ENCODE results near the gene LRWD1.

Gene LRWD1

GRCh38 chr7:102439963-102440795, 24.6 kb upstream of the LRWD1 start:
- no peak for TF ChIP-seq ZNF624 (tag by site-specific recombination; IDR thresholded peaks at IDR 0.05)
- peak; percentile 53; the same call in 1 of the 2 replicates for TF ChIP-seq ZIC2 (tag by site-specific recombination; IDR thresholded peaks at IDR 0.05)
- no peak for TF ChIP-seq ZNF394 (tag by site-specific recombination; IDR thresholded peaks at IDR 0.05; ENCODE audit: borderline replicate concordance)
- TF ChIP-seq ZNF76 (tag by site-specific recombination; IDR thresholded peaks at IDR 0.05; ENCODE audit: borderline replicate concordance, low read depth), result no peak
- 0 out of 2 replicates have a peak, but pooled peaks have one; percentile 12 for TF ChIP-seq ZNF629 (tag by site-specific recombination; IDR thresholded peaks at IDR 0.05)
- TF ChIP-seq ZFP37 (tag by site-specific recombination; IDR thresholded peaks at IDR 0.05), result 0 out of 2 replicates have a peak, but pooled peaks have one; percentile 36
- TF ChIP-seq ZFHX2 (tag by site-specific recombination; conservative IDR thresholded peaks at IDR 0.05), result no peak
- no peak for TF ChIP-seq ZNF529 (tag by site-specific recombination; IDR thresholded peaks at IDR 0.05; ENCODE audit: insufficient replicate concordance)
- TF ChIP-seq HOXC10 (CRISPR knock-in tag; IDR thresholded peaks at IDR 0.05), result no peak
- TF ChIP-seq GLIS1 (tag by site-specific recombination; IDR thresholded peaks at IDR 0.05), result 0 out of 2 replicates have a peak, but pooled peaks have one; percentile 20
- TF ChIP-seq SP7 (tag by site-specific recombination; IDR thresholded peaks at IDR 0.05), result peak; percentile 19; the same call in 1 of the 2 replicates
- Histone ChIP-seq H3K27ac (ENCODE audit: extremely low read depth, low read depth, low read length) (no peak overlapping the region), H3K4me1 (ENCODE audit: control insufficient read depth, insufficient read depth, low read length) (no peaks in the 10 kb centered on the region), H3K4me3 (ENCODE audit: low read depth, low read length) (no peak overlapping the region), H3K36me3 (ENCODE audit: control insufficient read depth in 2 of 2, insufficient read depth in 1 of 2, low read length in 2 of 2) (peaks cover 16 to 32% of the 10 kb centered on the region in 2 experiments; a peak in 2 of 3 replicates), H3K9me3 (ENCODE audit: control insufficient read depth, insufficient read depth, low read depth, low read length) (no peaks in the 10 kb centered on the region)
- POLR2A ChIA-PET, result interaction anchor here (0.9 to 1.4 kb wide), 2 partner anchors 10 to 35 kb away, joined by 4 read pairs; no protein-coding TSS in a partner anchor
- CTCF ChIA-PET, result interaction anchor here (0.5 kb wide), 1 partner anchor 14 kb away, joined by 3 read pairs; no protein-coding TSS in a partner anchor

GRCh38 chr7:102444961-102445673, 19.7 kb upstream of the LRWD1 start:
- H3K4me3 ChIP-seq (ENCODE audit: low read depth, low read length), result no peak overlapping the region
- TF ChIP-seq MEIS1 (CRISPR knock-in tag; IDR thresholded peaks at IDR 0.05; ENCODE audit: borderline replicate concordance) (no peak), ZNF341 (tag by site-specific recombination; IDR thresholded peaks at IDR 0.05; ENCODE audit: low read depth) (no peak), SCRT1 (tag by site-specific recombination; IDR thresholded peaks at IDR 0.05; ENCODE audit: borderline replicate concordance) (no peak), ZSCAN23 (tag by site-specific recombination; IDR thresholded peaks at IDR 0.05) (no peak), SCRT2 (tag by site-specific recombination; IDR thresholded peaks at IDR 0.05) (no peak), ZNF501 (tag by site-specific recombination; IDR thresholded peaks at IDR 0.05) (no peak), HOXC10 (CRISPR knock-in tag; IDR thresholded peaks at IDR 0.05) (no peak)
- no peaks in the 10 kb centered on the region for H3K4me1 ChIP-seq (ENCODE audit: control insufficient read depth, insufficient read depth, low read length)
- POLR2A ChIA-PET, result interaction anchor here (0.9 kb wide), 1 partner anchor 9 kb away, joined by 3 read pairs; no protein-coding TSS in a partner anchor
- H3K27ac ChIP-seq (ENCODE audit: extremely low read depth, low read depth, low read length), result no peak overlapping the region
- peaks cover 3 to 27% of the 10 kb centered on the region in 2 experiments; a peak in 2 of 3 replicates for H3K36me3 ChIP-seq (ENCODE audit: control insufficient read depth in 2 of 2, insufficient read depth in 1 of 2, low read length in 2 of 2)
- CTCF ChIA-PET, result no interaction called here
- no peaks in the 10 kb centered on the region for H3K9me3 ChIP-seq (ENCODE audit: control insufficient read depth, insufficient read depth, low read depth, low read length)

- POLR2A ChIA-PET, result no interaction called here
- H3K4me3 ChIP-seq (ENCODE audit: low read depth, low read length), result no peak overlapping the region
- H3K36me3 ChIP-seq (ENCODE audit: control insufficient read depth in 2 of 2, insufficient read depth in 1 of 2, low read length in 2 of 2), result peaks cover 0 to 22% of the 10 kb centered on the region in 2 experiments; a peak in 2 of 3 replicates
- no peaks in the 10 kb centered on the region for H3K9me3 ChIP-seq (ENCODE audit: control insufficient read depth, insufficient read depth, low read depth, low read length)
- TF ChIP-seq ZNF426 (tag by site-specific recombination; IDR thresholded peaks at IDR 0.05) (no peak), ZNF366 (tag by site-specific recombination; conservative IDR thresholded peaks at IDR 0.05) (peak; percentile 70)
- H3K27ac ChIP-seq (ENCODE audit: extremely low read depth, low read depth, low read length), result no peak overlapping the region
- CTCF ChIA-PET, result no interaction called here
- H3K4me1 ChIP-seq (ENCODE audit: control insufficient read depth, insufficient read depth, low read length), result no peaks in the 10 kb centered on the region
Observed at GRCh38 chr7:102445674-102446071, 19.1 kb upstream of the LRWD1 start.
